Fibroblast of skin of scalp (primary cell): ENCODE measurements around the gene GHRH.

ENCODE experiments used
- DNase-seq: peaks from one replicate; pipeline ENCODE4 v3.0.0-alpha.2; 2013

Gene GHRH

DNA sequence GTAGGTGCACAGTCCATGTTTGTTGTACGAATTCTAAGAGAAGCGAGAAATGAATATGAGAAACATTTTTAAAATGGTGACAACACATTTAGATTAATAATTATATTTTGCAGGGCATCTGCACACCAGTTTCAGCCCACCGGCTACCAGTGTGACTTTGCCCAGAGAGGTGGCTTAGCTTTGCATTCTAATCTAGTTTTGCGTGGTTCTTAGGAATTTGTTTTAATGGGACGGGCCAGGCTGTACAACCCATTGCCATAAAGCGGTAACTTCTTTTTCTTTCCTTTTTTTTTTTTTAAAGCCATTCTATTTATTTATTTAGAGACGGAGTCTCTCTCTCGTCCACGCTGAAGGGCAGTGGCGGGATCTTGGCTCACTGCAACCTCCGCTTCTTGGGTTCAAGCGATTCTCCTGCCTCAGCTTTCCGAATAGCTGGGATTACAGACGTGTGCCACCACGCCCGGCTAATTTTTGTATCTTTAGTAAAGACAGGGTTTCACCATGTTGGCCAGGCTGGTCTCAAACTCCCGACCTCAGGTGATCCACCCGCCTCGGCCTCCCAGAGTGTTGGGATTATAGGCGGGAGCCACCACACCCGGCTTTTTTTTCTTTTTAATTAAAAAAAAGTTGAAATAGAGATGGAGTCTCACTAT, 28.7 kb upstream of the GHRH start:
- no peak for DNase-seq

DNA sequence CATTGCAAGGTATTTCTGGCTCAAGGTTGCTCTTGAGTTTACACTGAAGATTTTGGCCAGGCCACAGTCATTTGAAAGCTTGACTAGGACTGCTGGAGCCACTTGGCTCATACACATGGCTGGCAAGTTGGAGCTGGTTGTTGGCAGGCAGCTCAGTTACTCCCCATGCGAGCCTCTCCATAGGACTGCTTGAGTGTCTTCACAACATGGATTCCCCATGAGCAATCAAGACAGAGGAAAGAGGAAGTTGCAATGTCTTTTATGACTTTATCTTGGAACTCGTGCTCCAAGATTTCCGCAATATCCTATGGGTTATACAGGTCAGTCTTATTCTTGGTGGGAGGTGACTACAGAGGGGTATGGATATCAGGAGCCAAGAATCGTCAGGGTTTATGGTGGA, 26.5 kb upstream of the GHRH start:
- no peak for DNase-seq

DNA sequence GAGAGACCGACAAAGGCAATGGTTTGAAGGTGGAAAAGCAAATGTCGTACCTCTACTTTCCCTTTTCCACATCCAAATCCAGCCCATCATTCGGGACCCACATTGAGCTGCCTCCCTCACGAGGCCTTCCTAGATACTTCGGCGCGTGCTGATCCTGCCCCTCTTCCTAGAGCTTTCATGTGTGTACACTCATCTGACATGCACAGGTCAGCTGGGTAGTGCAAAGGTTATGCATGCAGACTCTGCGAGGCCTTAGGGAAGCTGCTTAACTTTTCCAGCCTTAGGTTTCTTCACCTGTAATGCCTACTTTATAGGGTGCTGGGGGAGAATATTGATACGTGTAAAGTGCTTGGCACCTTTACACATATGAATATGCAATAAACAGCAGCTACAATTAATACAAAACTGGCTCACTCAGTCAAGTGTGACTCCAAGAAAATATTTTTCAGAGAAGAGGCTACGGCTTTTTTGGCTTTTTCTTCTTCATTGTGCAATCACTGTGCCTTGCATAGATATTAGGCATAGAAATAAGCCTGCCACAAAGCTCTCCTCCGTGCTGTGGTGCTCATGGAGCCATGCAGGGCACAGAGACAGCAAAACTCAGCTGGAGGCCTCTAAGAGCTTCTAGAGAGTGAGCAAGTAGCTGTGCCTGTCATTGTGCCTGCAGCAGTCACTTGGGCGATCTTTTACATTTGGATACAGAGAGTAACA, 24.2 kb upstream of the GHRH start:
- DNase-seq = no peak

DNA sequence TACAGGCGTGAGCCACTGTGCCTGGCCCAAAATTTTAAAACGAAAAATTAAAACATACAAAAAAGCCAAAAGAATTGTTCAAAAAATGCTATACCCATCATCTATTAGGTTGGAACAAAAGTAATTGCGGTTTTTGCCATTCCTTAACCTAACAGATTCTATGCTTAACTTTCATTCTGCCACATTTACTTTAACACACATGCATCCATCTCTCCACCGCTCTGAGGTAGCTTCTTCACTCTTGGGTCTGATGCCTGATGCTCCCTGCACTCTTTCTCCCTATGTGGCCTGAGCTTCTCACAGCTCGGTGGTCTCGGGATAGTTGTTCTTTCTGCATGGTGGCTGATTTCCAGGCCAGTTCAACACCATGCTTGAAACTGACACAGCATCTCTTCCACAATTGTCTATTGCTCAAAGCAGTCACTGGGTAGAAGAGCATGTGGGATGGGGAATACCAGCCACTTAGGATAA, 23.1 kb upstream of the GHRH start:
- DNase-seq = no peak

DNA sequence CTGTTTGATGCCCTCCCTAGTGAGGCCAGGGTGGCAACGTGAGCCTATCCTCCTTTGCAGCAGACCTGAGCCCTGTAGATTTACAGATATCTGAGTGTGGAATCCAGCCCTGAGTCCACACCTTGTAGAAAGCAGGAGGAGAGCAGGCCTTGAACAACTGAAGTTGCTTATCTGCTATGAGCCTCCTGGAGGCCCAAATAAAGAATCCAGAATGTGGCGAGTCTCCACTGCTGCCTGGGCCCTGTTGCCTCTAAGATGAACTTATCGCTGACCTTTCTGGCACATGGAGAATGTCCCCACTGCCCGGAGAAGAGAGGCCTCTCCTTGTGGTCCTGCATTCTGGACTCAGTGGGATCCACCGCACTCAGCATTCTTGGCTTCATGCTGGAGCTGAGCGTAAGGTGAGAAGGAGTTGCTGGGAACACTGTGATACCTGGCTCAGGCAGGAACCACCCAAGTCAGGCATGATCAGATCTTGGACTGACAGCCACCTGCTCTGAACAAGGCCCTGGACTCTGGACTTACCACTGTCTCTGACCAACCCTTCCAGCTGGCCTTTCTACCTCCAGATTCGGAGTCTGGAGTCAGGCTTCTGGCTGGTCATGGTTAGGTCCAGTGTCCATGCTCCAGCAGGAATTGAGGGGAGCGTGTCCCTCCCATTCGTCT, 22.0 kb upstream of the GHRH start:
- no peak for DNase-seq

DNA sequence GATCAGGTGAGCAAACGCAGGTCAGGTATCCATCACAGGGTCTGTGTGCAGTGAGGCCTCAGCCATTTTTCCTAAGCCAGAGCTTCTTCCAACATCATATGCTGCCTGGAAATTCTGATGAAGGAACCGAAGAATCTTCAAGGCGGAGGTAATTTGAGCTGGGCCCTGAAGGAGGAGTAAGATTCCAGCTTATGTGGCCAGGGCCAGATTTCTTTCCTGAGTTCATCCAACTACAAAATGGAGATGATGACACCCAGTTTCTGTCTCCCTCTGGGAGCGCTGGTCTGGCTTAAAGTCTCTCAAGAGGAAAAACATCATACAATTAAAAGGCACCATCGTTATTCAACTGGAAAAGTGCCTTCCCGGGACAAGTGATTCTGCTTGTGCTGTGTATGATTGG, 20.9 kb upstream of the GHRH start:
- DNase-seq = peak; percentile 81

DNA sequence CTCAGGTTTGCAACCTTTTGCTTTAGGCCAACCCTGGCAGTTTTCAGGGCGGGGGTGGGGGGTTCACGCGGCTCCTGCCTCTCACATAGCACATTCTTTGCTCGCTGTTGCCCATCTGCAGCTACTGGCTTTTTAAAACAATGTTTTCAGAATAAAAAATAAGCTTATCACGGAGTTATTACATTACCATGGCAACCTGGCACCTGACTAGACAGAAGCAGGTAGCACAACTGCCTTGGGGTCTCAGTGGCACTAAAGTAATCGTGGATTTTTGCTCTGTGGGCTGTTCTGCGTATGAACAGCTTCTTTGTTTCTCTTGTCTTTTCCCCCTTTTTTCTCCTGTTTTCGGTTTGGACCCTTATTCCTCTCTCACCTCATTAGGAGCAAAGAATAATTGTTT, 18.8 kb upstream of the GHRH start:
- no peak for DNase-seq

DNA sequence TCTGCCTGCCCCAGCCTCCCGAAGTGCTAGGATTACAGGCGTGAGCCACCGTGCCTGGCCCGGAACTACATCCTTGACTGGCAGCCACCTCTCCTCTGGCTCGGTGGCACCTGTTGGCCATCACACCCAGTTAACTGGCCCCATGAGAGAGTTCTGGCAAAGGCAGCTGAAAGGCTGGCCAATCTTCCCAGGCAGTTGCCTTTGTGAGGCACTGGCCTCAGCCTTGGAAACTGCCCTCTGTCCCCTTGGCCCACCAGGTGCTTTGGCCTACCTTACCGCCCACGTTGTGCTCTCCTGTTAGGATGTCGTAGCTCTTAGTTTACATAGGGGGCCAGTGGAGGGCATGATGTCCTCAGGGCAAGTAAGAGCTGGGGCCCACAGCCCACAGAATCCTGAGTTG, 18.2 kb upstream of the GHRH start:
- DNase-seq = no peak

DNA sequence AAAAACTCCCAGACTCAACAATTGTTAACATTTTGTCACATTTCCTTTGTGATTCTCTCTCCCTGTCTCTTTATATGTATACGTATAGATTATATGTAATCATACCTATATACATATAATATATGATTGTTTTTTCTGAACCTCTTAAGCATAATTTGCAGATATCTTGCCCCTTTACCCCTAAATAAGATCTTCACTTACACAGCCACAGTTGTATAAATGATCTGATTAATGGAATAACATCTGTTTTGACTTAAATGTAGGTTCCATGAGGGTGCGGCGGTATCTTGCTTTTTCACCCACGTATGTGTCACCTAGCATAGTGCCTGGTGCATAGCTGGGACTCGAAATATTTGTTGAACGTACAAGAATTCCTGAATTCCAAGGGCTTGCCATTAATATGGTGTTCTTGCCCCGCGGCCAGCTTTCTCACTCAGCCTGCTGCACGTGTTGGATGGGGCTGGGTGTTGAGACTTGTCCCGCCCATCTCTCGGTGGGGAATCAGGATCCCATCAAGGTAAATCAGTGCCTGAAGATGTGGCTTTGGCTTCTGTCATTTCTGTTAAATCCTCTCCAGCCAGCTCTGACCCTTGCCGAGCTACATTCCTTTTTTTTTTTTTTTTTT, 17.5 kb upstream of the GHRH start:
- no peak for DNase-seq

DNA sequence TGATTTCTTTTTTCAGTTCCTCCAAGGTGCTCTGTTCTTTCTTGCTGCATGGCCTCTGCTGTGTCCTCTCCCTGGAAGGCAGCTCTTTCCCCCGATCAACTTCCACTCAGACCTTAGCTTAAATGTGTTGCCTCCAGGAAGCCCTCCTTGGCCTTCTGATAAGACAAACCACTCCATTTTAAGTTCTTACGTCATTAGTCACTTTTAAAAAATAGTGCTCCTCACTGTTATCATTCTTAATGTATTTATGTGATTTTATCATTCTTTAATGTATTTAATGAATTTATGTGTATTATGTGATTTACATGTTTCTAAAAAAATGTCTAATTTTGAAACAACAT, 15.6 kb upstream of the GHRH start:
- DNase-seq = no peak

DNA sequence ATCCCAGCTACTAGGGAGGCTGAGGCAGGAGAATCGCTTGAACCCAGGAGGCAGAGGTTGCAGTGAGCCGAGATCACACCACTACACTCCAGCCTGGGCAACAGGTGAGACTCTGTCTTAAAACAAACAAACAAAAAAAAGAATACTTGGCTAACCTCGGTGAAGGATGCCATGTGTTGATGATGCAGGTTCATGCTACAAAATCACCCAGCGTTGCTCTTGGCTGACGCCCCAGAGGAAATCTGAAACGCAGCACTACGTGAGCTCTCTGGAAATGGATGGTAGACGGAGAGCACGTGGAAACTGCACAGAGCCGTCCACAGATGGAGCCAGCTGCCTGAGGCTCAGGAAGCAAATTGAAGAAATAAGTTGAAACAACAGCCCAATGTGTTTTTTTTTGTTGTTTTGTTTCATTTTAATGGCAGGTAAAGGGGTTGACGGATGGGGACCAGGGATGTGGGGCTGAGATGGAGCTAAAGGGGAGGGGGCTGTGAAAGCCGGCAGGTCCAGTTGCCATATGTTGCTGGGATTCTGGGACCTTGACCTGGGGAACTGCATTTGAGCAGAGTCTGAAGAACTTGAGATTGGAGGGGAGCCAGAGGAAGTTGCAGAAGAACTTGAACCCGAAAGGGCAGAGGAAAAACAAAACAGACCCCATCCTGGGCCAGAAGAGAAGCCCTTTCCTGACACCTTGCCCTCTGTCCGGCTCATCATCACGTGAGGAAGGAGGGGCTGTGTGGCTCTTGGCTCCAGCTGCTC, 15.1 kb upstream of the GHRH start:
- peak; percentile 62 for DNase-seq

DNA sequence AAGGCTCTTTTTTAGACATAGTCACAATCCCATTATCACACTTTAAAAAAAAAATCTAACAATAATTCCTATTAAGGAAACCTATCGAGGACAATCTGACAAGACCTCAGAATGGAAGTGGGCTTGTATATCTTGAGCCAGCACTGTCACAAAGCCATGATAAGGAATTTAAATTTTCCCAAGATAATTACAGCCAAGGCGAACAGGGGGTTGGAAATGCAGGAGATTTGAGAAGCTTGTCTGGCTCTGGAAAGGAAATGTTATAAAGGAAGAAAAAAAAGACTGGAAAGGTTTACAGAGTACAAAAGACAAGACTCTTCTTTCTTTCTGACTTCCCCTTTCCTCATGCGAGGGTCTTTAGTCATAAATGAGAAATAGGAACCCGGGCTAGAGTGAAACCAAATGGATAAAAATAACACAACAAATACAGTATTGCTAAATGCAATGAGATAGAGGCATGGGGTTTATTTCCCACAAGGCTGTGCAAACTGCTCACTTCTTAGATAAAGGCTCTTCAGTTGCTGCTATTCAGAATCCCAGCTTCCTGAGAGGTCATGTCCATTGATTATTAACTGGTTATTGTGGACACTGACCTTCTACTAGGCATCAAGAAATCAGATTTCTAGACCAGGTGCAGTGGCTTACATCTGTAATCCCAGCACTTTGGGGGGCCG, 13.4 kb upstream of the GHRH start:
- no peak for DNase-seq

DNA sequence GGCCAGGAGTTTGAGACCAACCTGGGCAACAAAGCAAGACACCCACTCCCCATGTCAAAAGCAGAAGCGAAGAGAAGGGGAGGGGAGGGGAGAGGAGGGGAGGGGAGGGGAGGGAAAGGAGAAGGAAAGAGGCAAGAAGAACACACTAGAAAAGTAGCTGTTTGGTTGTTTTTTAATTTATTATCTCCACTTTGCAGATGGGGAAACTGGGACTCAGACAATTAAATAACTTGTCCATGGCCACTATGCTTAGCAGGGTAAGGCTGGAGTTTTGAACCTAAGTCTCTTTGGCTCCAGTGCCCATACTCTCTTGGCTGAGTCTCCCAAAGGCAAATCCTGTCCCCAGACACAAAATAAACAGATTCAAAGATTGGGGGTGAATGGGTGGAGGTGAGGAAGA, 12.4 kb upstream of the GHRH start:
- DNase-seq = no peak

DNA sequence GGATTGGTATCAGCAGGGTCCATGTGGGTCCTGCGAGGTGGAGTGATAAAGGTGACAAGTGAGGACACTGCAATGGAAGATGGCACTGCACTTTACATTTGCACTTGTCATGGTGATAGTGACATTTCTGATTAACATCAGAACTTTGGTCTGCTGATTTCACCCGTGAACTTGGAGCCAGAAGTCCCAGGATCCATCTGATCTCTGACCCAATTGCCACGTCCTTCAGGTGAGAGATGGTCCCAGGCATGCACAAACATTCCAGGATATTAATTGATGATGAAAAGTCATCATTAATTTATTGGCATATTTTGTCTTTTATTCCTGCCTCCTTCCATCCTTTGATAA, 9.8 kb upstream of the GHRH start:
- no peak for DNase-seq

DNA sequence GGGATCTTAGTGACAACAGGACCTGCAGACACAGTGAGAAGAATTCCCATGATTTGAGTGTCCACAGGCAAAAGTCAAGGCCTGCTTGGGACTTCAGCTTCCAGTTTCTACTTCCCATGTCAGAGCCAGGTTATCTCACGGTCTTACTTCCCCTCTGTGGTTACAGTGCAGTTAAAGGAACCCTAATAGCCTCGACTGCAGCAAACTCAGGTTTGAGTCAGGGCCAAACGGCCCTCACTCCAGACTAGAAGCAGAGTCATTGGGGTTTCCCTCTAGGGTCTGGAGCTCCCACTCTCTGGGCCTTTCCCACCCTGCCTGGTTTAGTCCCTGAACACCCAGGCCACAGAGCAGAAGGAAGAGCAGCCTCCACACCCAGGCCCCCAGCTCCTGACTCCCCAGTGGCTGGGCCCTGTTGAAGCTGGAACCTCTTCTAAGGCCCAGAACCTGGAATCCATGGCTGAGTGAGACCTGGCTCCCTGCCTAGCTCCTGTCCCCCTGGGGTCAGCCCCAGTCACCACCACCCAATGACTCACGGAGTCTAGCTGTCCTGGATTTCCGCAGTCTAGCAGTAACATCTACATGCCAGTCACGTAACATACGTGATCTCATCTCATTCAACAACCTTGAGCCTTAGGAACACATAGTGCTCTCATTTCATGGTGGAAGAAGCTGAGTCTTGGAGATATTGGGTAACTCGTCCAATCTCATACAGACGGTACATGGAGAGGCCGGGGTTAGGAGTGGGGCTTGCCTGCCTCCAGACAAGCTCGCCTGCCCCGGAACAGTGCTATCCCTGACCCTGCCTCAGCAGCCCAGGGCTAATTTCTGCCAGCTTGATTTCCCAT, 9.2 kb upstream of the GHRH start:
- DNase-seq = peak; percentile 33

DNA sequence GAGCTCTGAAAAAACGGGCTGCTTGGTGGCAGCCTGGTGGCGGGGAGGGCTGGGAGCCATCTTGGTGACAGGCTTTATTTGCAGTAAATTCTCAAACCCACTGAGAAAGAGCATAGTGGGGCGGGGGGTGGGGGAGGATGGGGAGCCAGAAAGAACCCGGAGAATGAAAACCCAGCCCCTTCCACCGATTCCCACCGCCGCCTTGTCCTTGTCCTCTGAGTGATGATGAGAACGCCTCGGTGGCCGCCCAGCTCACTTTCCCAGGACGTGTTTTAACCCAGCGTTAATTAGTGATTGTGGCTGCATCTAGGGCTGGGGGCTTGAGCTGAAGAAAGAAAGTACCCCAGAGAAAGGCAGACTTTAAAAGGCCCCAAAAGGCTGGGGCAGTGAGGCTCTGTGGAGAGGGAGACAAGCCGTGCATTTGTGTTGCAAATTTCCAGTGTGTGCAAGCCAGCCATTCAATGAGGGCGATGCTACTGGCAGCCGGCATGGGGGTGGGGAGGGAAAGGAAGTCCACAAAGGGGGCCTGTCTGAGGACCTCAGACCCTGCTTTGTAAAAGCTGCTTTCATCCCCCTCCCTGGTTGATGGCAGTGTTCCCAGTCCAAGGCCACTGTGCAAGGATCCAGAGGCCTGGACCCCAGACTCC, 6.2 kb upstream of the GHRH start:
- DNase-seq = no peak

DNA sequence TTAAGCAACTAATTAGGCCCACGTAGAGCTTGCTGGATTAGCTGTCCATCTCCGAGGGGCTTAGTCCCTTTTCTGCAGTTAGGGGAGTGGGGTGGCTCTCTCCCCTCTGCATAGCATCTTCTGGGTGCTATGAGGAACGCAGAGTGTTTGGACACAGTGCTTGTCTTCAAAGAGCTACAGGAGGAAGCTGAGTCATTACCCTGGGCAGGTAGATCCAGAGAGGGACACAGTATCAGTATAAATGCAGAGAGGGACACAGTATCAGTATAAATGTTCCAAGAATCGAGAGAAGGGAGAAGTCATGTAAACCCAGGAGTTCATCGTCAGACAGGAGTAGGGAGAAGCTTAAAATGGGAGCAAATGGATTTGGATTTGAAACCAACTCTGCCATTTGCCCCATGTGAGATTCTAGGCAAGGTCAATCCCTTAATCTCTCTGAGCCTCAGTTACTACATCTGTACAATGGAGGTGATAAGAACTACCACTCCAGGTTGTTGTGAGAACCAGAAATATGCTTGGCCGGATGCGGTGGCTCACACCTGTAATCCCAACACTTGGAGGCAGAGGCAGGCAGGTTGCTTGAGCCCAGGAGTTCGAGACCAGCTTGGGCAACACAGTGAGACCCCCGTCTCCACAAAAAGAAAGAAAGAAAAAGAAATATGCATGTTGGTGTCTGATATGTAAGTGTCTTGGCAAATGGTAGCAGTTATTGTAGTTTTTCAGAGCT, 5.5 kb upstream of the GHRH start:
- no peak for DNase-seq

DNA sequence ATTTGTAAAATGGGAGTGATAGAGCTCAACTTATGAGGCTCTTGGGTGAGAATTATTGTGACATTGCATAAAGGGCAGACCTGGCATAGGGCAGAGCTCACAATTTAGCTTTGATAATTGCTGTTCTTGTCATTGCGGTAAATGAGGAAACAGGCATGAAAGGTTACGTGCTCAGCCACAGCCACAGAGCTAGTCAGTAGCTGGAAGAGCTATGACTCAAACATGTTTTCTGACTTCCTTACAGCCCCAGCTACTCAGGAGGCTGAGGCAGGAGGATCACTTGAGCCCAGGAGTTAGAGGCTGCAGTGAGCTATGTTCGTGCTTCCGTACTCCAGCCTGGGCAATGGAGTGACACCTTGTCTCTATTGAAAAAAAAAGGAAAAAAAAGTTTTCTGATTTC, 3.5 kb upstream of the GHRH start:
- no peak for DNase-seq

DNA sequence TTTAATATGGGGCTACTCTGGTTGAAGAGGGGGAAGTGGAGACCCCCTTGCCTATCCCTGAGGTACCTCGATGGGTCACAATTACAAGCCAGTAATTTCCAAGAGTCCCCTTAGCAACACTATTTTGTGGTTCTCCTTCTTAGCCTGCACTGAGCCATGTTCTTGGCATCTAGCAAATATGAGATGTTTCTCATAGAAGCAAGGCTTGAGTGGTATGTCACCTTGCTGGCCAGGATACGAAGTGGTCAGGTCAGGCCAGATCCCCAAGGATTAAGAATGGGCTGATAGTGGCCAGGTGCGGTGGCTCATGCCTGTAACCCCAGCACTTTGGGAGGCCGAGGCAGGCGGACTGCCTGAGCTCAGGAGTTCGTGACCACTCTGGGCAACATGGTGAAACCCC, 2.1 kb upstream of the GHRH start:
- DNase-seq = no peak

DNA sequence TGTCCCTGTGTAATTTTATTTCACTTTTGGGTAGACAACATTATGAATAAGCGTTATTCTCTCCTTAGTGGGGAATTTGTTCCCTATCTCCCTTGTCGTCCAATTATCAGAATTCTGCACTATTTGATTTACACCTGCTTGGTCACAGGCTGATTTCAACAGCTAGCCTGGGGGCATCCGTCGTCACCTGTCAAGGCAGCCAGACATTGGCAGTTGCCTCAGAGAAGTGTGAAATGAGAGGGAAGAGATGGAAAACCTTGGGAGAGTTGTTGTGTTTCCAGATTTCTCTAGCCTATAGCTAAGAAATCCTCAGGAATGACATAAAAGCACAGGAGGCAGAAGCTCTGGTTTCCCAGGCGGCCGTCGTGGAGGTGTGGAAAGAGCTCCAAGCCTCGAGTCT, 891 bp upstream of the GHRH start:
- no peak for DNase-seq
